ENCODE measurements around the gene IL1RAPL1.

DNA sequence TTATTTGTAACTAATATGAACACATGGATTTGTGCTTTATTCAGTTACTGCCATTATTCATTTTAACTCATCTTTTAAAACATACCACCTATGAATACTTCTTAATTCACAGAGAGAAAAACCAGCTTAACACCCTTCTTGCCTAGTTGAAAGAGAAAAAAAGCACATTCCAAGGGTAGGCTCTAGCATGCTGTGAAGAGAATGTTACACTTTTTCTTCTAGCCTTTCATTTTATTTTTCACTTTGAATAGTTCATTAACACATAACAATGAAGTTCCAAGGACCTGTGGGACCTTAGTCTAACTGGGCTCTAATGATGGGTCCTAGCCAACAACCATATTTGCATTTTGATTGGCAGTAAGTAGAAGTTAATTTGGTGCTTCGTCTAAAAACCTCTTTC, 1348.2 kb downstream of the IL1RAPL1 start:
- TF ChIP-seq, protein P1, sequence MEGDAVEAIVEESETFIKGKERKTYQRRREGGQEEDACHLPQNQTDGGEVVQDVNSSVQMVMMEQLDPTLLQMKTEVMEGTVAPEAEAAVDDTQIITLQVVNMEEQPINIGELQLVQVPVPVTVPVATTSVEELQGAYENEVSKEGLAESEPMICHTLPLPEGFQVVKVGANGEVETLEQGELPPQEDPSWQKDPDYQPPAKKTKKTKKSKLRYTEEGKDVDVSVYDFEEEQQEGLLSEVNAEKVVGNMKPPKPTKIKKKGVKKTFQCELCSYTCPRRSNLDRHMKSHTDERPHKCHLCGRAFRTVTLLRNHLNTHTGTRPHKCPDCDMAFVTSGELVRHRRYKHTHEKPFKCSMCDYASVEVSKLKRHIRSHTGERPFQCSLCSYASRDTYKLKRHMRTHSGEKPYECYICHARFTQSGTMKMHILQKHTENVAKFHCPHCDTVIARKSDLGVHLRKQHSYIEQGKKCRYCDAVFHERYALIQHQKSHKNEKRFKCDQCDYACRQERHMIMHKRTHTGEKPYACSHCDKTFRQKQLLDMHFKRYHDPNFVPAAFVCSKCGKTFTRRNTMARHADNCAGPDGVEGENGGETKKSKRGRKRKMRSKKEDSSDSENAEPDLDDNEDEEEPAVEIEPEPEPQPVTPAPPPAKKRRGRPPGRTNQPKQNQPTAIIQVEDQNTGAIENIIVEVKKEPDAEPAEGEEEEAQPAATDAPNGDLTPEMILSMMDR (IDR thresholded peaks at IDR 0.05) = no peak
- TF ChIP-seq POLR2A (IDR thresholded peaks at IDR 0.05) = no peak

Data from thyroid gland (tissue), 4 donors.